HL-60 (cell line): Measurements from ENCODE around the gene SLC24A3.

Source experiments
- POLR2AphosphoS5 ChIP-seq: IDR thresholded peaks from 2 replicates; pipeline ENCODE4 v1.6.1; 2012; ENCODE audit warnings: low read depth
- SPI1 ChIP-seq: IDR thresholded peaks from 2 replicates; pipeline ENCODE4 v1.6.1; 2012; ENCODE audit warnings: low read depth, mild to moderate bottlenecking, borderline replicate concordance
- TF ChIP-seq, protein P1 (sequence below): IDR thresholded peaks from 2 replicates; pipeline ENCODE4 v1.6.1; 2012; ENCODE audit warnings: low read depth; ENCODE audit not compliant: insufficient replicate concordance
- TF ChIP-seq, protein P2 (sequence below): IDR thresholded peaks from one replicate; pipeline ENCODE4 v1.5.1; 2011; ENCODE audit warnings: low read length, control low read depth, inconsistent platforms; ENCODE audit not compliant: insufficient read depth

DNA sequence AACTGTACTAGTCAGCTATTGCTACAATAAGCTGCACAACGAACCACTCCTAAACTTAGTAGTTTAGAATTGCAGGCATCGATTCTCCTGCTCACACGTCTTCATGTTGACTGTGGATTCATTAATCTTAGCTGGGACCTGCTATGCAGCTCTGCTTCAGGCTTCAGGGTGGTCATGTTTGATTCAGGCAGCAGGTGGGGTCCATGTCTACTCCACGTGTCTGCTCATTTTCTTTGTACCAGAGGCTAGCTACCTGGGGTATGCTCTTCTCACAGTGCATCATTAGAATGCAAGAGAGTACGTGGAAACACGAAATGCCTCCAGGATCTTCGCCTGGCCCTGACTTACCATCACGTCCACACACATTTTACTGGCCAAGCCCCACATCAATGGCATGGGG is 481.1 kb downstream of the SLC24A3 start:
- TF ChIP-seq, protein P1, sequence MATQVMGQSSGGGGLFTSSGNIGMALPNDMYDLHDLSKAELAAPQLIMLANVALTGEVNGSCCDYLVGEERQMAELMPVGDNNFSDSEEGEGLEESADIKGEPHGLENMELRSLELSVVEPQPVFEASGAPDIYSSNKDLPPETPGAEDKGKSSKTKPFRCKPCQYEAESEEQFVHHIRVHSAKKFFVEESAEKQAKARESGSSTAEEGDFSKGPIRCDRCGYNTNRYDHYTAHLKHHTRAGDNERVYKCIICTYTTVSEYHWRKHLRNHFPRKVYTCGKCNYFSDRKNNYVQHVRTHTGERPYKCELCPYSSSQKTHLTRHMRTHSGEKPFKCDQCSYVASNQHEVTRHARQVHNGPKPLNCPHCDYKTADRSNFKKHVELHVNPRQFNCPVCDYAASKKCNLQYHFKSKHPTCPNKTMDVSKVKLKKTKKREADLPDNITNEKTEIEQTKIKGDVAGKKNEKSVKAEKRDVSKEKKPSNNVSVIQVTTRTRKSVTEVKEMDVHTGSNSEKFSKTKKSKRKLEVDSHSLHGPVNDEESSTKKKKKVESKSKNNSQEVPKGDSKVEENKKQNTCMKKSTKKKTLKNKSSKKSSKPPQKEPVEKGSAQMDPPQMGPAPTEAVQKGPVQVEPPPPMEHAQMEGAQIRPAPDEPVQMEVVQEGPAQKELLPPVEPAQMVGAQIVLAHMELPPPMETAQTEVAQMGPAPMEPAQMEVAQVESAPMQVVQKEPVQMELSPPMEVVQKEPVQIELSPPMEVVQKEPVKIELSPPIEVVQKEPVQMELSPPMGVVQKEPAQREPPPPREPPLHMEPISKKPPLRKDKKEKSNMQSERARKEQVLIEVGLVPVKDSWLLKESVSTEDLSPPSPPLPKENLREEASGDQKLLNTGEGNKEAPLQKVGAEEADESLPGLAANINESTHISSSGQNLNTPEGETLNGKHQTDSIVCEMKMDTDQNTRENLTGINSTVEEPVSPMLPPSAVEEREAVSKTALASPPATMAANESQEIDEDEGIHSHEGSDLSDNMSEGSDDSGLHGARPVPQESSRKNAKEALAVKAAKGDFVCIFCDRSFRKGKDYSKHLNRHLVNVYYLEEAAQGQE = no peak
- TF ChIP-seq, protein P2, sequence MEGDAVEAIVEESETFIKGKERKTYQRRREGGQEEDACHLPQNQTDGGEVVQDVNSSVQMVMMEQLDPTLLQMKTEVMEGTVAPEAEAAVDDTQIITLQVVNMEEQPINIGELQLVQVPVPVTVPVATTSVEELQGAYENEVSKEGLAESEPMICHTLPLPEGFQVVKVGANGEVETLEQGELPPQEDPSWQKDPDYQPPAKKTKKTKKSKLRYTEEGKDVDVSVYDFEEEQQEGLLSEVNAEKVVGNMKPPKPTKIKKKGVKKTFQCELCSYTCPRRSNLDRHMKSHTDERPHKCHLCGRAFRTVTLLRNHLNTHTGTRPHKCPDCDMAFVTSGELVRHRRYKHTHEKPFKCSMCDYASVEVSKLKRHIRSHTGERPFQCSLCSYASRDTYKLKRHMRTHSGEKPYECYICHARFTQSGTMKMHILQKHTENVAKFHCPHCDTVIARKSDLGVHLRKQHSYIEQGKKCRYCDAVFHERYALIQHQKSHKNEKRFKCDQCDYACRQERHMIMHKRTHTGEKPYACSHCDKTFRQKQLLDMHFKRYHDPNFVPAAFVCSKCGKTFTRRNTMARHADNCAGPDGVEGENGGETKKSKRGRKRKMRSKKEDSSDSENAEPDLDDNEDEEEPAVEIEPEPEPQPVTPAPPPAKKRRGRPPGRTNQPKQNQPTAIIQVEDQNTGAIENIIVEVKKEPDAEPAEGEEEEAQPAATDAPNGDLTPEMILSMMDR = no peak
- TF ChIP-seq POLR2AphosphoS5 (no peak), SPI1 (no peak)
